ENCODE data around the gene LBP. TPM values are rescaled to one million over a fixed set of nuclear protein-coding genes. Genes with fewer than 3 reads are reported as not detected.
A peak's percentile ranks its signal among the peaks of the same experiment; 100 is the strongest.
"Not testable (repeated sequence)": the region's sequence is repeated elsewhere in the genome, so short reads cannot be mapped to it uniquely, and the experiment has no call there.

The LBP gene
- total RNA-seq, 1 donor = not detected

DNA sequence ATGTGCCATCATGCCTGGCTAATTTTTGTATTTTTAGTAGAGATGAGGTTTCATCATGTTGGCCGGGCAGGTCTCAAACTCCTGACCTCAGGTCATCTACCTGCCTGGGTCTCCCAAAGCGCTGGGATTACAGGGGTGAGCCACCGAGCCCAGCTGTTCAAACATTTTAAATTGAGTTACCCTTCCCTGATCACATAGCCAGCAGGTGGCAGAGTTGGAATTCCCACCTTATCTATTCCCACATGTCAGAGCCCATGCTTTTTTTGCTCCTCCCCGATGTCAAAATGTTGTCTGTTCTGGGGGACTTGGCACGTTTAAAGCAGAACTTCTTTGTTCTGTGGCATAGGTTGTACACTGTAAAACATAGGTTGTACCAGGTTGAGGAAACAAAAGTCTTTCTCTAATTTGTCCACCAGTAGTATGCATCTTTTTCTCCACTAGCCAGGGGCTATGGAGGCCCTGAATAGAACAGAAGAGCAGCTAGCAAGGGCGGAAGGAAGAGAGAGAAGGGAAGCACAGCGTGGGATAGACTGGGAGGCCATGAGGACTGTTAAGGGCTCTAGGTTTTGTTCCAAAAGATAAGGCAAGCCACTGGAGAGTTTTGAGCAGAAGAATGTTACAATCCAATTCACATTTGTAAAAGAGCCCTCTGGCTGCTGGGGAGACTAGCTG is 7.3 kb upstream of the LBP start:
- H3K4me3 ChIP-seq (ENCODE audit: low read depth, low read length) = no peak overlapping the region
- DNase-seq (ENCODE audit: low read depth) = peak; percentile 36
- TF ChIP-seq, protein P1, sequence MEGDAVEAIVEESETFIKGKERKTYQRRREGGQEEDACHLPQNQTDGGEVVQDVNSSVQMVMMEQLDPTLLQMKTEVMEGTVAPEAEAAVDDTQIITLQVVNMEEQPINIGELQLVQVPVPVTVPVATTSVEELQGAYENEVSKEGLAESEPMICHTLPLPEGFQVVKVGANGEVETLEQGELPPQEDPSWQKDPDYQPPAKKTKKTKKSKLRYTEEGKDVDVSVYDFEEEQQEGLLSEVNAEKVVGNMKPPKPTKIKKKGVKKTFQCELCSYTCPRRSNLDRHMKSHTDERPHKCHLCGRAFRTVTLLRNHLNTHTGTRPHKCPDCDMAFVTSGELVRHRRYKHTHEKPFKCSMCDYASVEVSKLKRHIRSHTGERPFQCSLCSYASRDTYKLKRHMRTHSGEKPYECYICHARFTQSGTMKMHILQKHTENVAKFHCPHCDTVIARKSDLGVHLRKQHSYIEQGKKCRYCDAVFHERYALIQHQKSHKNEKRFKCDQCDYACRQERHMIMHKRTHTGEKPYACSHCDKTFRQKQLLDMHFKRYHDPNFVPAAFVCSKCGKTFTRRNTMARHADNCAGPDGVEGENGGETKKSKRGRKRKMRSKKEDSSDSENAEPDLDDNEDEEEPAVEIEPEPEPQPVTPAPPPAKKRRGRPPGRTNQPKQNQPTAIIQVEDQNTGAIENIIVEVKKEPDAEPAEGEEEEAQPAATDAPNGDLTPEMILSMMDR (IDR thresholded peaks at IDR 0.05; ENCODE audit: insufficient read depth, low read depth, low read length) = peak; percentile 38

DNA sequence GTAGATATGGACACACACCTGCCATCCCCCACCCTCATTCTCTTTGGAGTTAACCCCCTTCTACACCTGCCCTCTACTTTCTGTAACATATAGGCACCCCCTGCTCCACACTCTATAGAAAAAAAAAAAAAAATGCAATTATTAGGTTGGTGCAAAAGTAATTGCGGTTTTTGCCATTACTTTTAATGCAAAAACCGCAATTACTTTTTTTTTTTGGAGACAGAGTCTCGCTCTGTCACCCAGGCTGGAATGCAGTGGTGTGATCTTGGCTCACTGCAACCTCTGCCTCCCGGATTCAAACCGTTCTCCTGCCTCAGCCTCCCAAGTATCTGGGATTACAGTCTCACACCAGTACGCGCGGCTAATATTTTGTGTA is 6.8 kb upstream of the LBP start:
- not testable (repeated sequence) for H3K4me3 ChIP-seq (ENCODE audit: low read depth, low read length); DNase-seq (ENCODE audit: low read depth)

DNA sequence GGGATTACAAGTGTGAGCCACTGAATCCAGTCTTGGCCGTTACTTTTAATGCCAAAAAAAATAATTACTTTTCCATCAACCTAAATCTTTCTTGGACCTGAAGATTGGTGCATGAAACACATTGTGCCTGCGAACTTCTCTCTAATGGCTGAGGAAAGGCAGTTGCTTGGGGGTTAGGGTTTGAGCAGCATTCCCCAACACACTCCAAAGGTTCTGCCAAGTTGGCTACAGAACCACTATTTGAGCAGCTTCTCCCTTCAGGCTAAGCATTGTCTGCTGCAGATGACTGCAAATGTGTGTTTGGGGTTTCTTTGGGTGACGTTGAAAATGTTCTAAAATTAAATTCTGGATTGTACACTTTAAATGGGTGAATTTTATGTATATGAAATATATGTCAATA is 6.3 kb upstream of the LBP start:
- TF ChIP-seq, protein P1 (IDR thresholded peaks at IDR 0.05; ENCODE audit: insufficient read depth, low read depth, low read length) = no peak
- DNase-seq (ENCODE audit: low read depth) = no peak
- no peak overlapping the region for H3K4me3 ChIP-seq (ENCODE audit: low read depth, low read length)

DNA sequence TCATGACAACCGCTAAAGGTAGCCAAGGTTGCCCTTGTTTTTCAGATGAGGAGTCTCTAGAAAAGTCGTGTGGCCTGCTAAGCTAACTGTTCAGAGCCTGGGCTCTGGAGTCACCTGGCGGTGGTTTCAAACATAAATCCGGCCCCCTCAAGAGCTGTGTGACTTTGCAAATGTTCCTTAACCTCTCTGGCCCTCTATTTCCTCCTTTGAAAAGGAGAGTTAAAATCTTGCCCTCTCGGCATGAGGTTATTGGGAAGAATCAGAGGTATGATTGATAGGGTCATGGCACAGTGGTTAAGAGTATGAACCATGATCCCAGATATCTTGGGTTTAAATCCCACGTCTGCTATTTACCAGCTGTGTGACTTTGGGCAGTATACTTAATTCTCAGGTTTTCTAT is 5.6 kb upstream of the LBP start:
- TF ChIP-seq, protein P1 (IDR thresholded peaks at IDR 0.05; ENCODE audit: insufficient read depth, low read depth, low read length) = no peak

DNA sequence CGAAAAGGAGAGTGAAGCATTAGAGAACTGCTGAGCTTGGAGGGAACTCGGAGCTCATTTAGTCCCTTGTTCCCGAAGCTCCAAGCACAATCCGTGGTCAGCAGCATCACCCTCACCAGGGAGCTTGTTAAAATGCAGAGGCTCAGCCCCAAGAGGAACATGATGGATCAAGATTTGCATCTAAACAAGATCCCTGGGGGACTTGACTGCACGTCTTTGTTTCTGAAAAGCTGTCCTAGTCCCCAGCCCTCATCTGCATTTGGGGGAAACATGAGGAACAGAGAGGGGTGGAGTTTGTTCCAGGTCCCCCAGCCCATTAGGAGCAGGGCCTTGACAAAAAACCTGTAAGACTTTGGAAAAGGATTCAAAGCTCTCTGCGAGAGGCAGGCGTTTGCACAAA is 4.1 kb upstream of the LBP start:
- TF ChIP-seq, protein P1 (IDR thresholded peaks at IDR 0.05; ENCODE audit: insufficient read depth, low read depth, low read length) = no peak
- no peak for DNase-seq (ENCODE audit: low read depth)

More for the DNA sequence above, 5.6 kb upstream of the LBP start:
- no peak for DNase-seq (ENCODE audit: low read depth)
- H3K4me3 ChIP-seq (ENCODE audit: low read depth, low read length) = no peak overlapping the region

DNA sequence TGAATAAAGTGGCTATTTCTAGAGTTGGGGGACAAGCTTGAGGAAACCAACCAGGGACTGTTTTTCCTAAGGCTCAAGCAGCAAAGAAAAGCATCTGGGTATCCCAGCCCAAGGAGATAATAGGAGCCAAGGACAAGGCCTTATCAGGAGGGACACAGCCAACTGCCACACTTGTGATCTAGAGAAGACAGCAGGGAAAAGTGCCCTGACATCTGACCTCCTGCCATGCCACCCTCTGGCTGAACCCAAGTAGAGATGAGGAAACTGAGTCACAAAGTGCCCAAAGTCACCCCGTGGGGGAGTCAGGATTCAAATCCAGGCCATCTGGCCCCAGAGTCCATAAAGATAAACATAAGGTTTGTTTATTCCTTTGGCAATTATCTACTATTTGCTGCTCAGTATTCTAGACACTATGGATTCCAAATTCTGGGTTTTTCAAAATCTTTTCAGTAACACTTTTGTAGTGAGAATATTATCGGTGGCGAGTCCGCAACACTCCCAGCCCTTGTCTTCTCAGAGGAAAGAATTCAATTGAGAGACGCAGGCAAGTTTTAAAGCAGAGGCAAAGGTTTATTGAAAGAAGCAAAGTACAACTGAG is 3.5 kb upstream of the LBP start:
- peak overlapping the region; percentile 22 for H3K4me3 ChIP-seq (ENCODE audit: low read depth, low read length)
- TF ChIP-seq, protein P1 (IDR thresholded peaks at IDR 0.05; ENCODE audit: insufficient read depth, low read depth, low read length) = no peak

More for the DNA sequence above, 4.1 kb upstream of the LBP start:
- H3K4me3 ChIP-seq (ENCODE audit: low read depth, low read length) = no peak overlapping the region

DNA sequence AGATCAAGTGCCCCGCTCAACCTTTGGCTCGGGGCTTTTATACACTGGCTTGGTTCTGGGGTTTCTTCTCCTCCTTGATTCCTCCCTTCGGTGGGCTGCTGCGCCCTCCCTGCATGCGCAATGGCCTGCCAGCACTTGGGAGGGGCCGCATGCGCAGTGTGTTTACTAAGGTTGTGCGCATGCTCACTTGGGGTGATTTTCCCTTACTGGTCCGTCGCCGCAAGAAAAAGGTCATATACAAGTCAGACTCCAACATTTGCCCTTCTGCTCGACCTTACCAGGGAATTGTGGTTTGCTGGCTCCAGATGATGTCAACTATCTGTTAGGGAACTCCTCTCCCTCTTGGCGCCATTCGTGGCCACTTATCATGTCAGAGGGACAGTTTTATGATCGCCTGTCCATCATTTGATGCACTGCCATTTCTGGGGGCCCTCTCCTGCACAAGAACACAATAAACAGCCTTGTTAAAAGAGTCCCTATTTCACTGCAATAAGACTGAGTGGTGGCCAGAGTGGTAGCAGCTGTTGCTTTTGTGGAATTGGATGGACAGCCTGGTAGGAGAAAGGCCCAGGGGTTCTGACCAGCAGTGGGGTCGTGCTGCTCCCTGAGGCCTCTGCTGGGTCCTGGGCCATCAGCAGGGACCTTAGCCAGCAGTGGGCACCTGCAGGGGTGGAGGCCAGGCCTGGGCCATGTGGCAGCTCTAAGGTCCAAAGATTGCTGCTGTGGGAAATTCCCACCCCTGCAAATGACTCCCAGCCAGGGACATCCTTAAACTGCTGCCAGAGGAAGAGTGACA is 2.8 kb upstream of the LBP start:
- peak overlapping the region; percentile 29 for H3K4me3 ChIP-seq (ENCODE audit: low read depth, low read length)
- DNase-seq (ENCODE audit: low read depth) = peak; percentile 75
- TF ChIP-seq, protein P1 (IDR thresholded peaks at IDR 0.05; ENCODE audit: insufficient read depth, low read depth, low read length) = no peak

More for the DNA sequence above, 3.5 kb upstream of the LBP start:
- no peak for DNase-seq (ENCODE audit: low read depth)
